B cell (primary cell): Measurements from ENCODE around the gene STK24. TPM values are rescaled to one million over a fixed set of nuclear protein-coding genes. Genes with fewer than 3 reads are reported as not detected.

Experiments used
- ATAC-seq: fragments of 200-7000 bp; cut with Tn5 transposase; one replicate; pipeline ENCODE4 v1.10.0; 2021; ENCODE audit warnings: low read depth, mild to moderate bottlenecking, moderate number of reproducible peaks, moderate library complexity
- CTCF ChIA-PET: fragments of 350-600 bp; sonication (Branson Sonifier 250); formaldehyde crosslinking; loops from one replicate; lab custom pipeline; 2021; ENCODE audit warnings: antibody characterized with exemption, inconsistent platforms; lab: Charles Lee
- POLR2A ChIA-PET: fragments of 350-600 bp; sonication (Branson Sonifier 250); formaldehyde crosslinking; loops from one replicate; lab custom pipeline; 2021; ENCODE audit warnings: antibody characterized with exemption; lab: Charles Lee
- DNase-seq: peaks from one replicate; pipeline ENCODE4 v3.0.0; 2013
- H2AFZ ChIP-seq: 2 replicates; pipeline ENCODE4 v1.6.1; 2012; ENCODE audit warnings: mild to moderate bottlenecking, low read depth, low read length; ENCODE audit not compliant: insufficient read depth, poor library complexity, severe bottlenecking
- H3K27ac ChIP-seq, 2 donors: 1 replicate in 1 of 2; 2 replicates in 1 of 2; pipeline ENCODE4 v1.5.1; 2012 to 2013; ENCODE audit warnings: low read length in 2 of 2, mild to moderate bottlenecking in 2 of 2, moderate library complexity in 1 of 2
- H3K27me3 ChIP-seq, 4 experiments: fragments of 200-600 bp in 1 of 4; sonication (generic) in 1 of 4; replicated peaks in 1 of 4; 1 replicate in 2 of 4; 2 replicates in 2 of 4; pipeline versions ENCODE4 v1.6.1 to v1.7.0; 2013 to 2016; ENCODE audit warnings: low read length in 3 of 4, mild to moderate bottlenecking in 2 of 4, mixed read lengths in 1 of 4, moderate library complexity in 1 of 4; ENCODE audit not compliant: insufficient read depth in 4 of 4, control insufficient read depth in 3 of 4; ENCODE audit errors: control extremely low read depth in 1 of 4
- H3K36me3 ChIP-seq, 2 experiments: replicated peaks in 1 of 2; 1 replicate in 1 of 2; 2 replicates in 1 of 2; pipeline versions ENCODE4 v1.6.1 to v1.7.1; 2013; ENCODE audit warnings: low read length in 1 of 2; ENCODE audit not compliant: insufficient read depth in 2 of 2, control insufficient read depth in 1 of 2; ENCODE audit errors: control extremely low read depth in 1 of 2, extremely low read depth in 1 of 2
- H3K4me1 ChIP-seq, 2 donors: fragments of 200-600 bp in 1 of 2; sonication (generic) in 1 of 2; 1 replicate in 1 of 2; 2 replicates in 1 of 2; pipeline versions ENCODE4 v1.5.1 to v1.6.1; 2013 to 2017; ENCODE audit warnings: low read length in 2 of 2; ENCODE audit not compliant: control insufficient read depth in 2 of 2, insufficient read depth in 2 of 2
- H3K4me2 ChIP-seq: replicated peaks from 2 replicates; pipeline ENCODE3; 2012; ENCODE audit warnings: mild to moderate bottlenecking, low read depth, low read length; ENCODE audit not compliant: poor library complexity, severe bottlenecking
- H3K4me3 ChIP-seq, 5 experiments: fragments of 200-600 bp in 1 of 5; sonication (generic) in 1 of 5; 1 replicate in 3 of 5; 2 replicates in 2 of 5; pipeline versions ENCODE4 v1.5.1 to v1.7.0; 2011 to 2016; ENCODE audit warnings: low read length in 4 of 5, mild to moderate bottlenecking in 4 of 5, low read depth in 2 of 5, control low read depth in 1 of 5, moderate library complexity in 1 of 5; ENCODE audit not compliant: insufficient read depth in 1 of 5; ENCODE audit errors: control extremely low read depth in 1 of 5, extremely low read depth in 1 of 5
- H3K79me2 ChIP-seq: fragments of 200-600 bp; sonication (generic); one replicate; pipeline ENCODE4 v1.6.0; 2016; ENCODE audit warnings: low read length; ENCODE audit not compliant: control insufficient read depth, insufficient read depth
- H3K9ac ChIP-seq: fragments of 200-600 bp; sonication (generic); 2 replicates; pipeline ENCODE4 v1.6.1; 2017; ENCODE audit warnings: mild to moderate bottlenecking, low read length, moderate library complexity
- H3K9me3 ChIP-seq, 3 donors: one replicate each; pipeline versions ENCODE4 v1.6.1 to v1.7.1; 2013; ENCODE audit warnings: low read length in 2 of 3; ENCODE audit not compliant: control insufficient read depth in 2 of 3, insufficient read depth in 1 of 3; ENCODE audit errors: control extremely low read depth in 1 of 3
- H4K20me1 ChIP-seq: 2 replicates; pipeline ENCODE4 v1.6.0; 2012; ENCODE audit warnings: mild to moderate bottlenecking, low read length; ENCODE audit not compliant: insufficient read depth, control insufficient read depth, poor library complexity, severe bottlenecking
- H3K27ac Mint-ChIP-seq: one replicate; pipeline ENCODE4 v1.8.0; 2021; ENCODE audit warnings: mixed read lengths
- H3K27me3 Mint-ChIP-seq: one replicate; pipeline ENCODE4 v1.8.0; 2021; ENCODE audit warnings: mixed read lengths
- H3K4me1 Mint-ChIP-seq: one replicate; pipeline ENCODE4 v1.8.0; 2021; ENCODE audit warnings: mixed read lengths
- H3K4me3 Mint-ChIP-seq: one replicate; pipeline ENCODE4 v1.8.0; 2021; ENCODE audit warnings: mixed read lengths
- H3K9me3 Mint-ChIP-seq: one replicate; pipeline ENCODE4 v1.8.0; 2022; ENCODE audit warnings: mixed read lengths; ENCODE audit not compliant: insufficient read depth
- CTCF ChIP-seq: fragments of 200-600 bp; IDR thresholded peaks from one replicate; pipeline ENCODE4 v1.8.0; 2022; ENCODE audit warnings: antibody characterized with exemption, mild to moderate bottlenecking
- EZH2 ChIP-seq: IDR thresholded peaks from 2 replicates; pipeline ENCODE4 v1.6.1; 2012; ENCODE audit warnings: borderline replicate concordance, low read depth, mild to moderate bottlenecking, moderate library complexity, low read length; ENCODE audit not compliant: insufficient read depth, poor library complexity, severe bottlenecking
- WGBS: methylation state at CpG from one replicate; pipeline ENCODE4 v1.1.5; 2013; ENCODE audit warnings: missing lambda C conversion rate; ENCODE audit not compliant: insufficient coverage; 5-methylcytosine and 5-hydroxymethylcytosine counted together
- intact Hi-C: fragments of 100-400 bp; cut with micrococcal nuclease; formaldehyde crosslinking; loops from one replicate; pipeline ENCODE4 v1.10.0; 2022
- polyA plus RNA-seq: library from polyadenylated mRNA; depleted of rRNA; stranded (reverse); fragments of >200 nt; gene quantifications from 2 replicates; pipeline ENCODE4 v1.2.3, GENCODE V29; 2012
- total RNA-seq, 2 donors: library from RNA; stranded (reverse); fragments of 120-200 nt in 1 of 2; gene quantifications; 1 replicate in 1 of 2; 2 replicates in 1 of 2; pipeline versions ENCODE4 v1.2.3 to v1.2.4, GENCODE V29; 2013 to 2022

Gene STK24
- total and polyA plus RNA-seq, 2 donors (not counting 1 experiment from before 2014, with no cell fraction given): 47.2 to 117 TPM

GRCh38 chr13:98512774-98513665 lies 63.9 kb downstream of the STK24 start:
- no peak for DNase-seq
- no peaks in the 10 kb centered on the region for H3K9me3 ChIP-seq
- POLR2A ChIA-PET: no interaction called here
- no peak for ATAC-seq
- H3K9ac ChIP-seq: no peak overlapping the region
- no peak for TF ChIP-seq CTCF
- TF ChIP-seq EZH2: no peak
- no peaks in the 10 kb centered on the region for H3K9me3 Mint-ChIP-seq
- CTCF ChIA-PET: no interaction called here
- H2AFZ ChIP-seq: no peak overlapping the region
- peaks cover 91% of the 10 kb centered on the region for H3K79me2 ChIP-seq
- no peak overlapping the region for H3K4me3 ChIP-seq
- no peak overlapping the region for H3K4me3 Mint-ChIP-seq
- no peaks in the 10 kb centered on the region for H3K27me3 Mint-ChIP-seq
- no peaks in the 10 kb centered on the region for H4K20me1 ChIP-seq
- H3K4me2 ChIP-seq: no peak overlapping the region
- H3K4me1 Mint-ChIP-seq: peaks cover 94% of the 10 kb centered on the region
- peaks cover 66 to 86% of the 10 kb centered on the region in 2 donors for H3K4me1 ChIP-seq
- WGBS: 95% methylated on average over 17 of the region's 18 CpGs
- peak overlapping the region; percentile 70 to 94 for H3K27ac ChIP-seq
- no peaks in the 10 kb centered on the region for H3K27me3 ChIP-seq
- peak overlapping the region; percentile 95 for H3K27ac Mint-ChIP-seq
- intact Hi-C loops: no loop called here
- peaks cover 2 to 12% of the 10 kb centered on the region in 2 experiments for H3K36me3 ChIP-seq

DNA sequence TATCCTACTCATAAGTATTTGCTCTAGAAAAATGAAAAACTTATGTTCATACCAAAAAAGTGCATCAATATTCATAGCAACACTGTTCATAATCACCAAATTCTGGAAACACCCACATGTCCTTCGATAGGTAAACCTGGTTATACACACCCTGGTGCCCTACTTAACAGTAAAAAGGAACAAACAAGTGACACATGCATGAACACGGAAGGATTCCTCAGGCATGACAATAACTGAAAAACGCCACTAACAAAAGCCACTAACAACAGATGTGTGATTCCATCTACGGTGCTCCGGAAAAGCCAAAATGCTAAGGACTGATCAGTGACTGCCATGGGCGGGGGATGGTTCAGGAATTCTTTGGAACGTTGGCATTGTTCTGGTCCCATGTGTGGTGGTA lies 65.5 kb downstream of the STK24 start:
- ChIA-PET POLR2A (no interaction called here), CTCF (no interaction called here)
- Histone ChIP-seq H3K9me3 (no peaks in the 10 kb centered on the region), H3K27me3 (no peaks in the 10 kb centered on the region), H3K9ac (no peak overlapping the region), H3K4me1 (peaks cover 76 to 93% of the 10 kb centered on the region in 2 donors), H3K27ac (peak overlapping the region; percentile 70 to 94), H3K79me2 (peaks cover 92% of the 10 kb centered on the region), H3K4me3 (peak overlapping the region in 1 of 5 experiments; percentile 8), H2AFZ (no peak overlapping the region), H4K20me1 (no peaks in the 10 kb centered on the region), H3K4me2 (peak overlapping the region; percentile 61), H3K36me3 (peaks cover 0 to 13% of the 10 kb centered on the region in 2 experiments)
- no peaks in the 10 kb centered on the region for H3K27me3 Mint-ChIP-seq
- TF ChIP-seq CTCF (no peak), EZH2 (no peak)
- 12% methylated on average over 2 of the region's 7 CpGs for WGBS
- peak overlapping the region; percentile 74 for H3K4me3 Mint-ChIP-seq
- ATAC-seq (peak; percentile 32), DNase-seq (peak; percentile 67)
- intact Hi-C loops: no loop called here
- H3K27ac Mint-ChIP-seq: peak overlapping the region; percentile 95
- peaks cover 97% of the 10 kb centered on the region for H3K4me1 Mint-ChIP-seq
- H3K9me3 Mint-ChIP-seq: no peaks in the 10 kb centered on the region
